WTC11 (cell line): ENCODE data around the gene KCNT1. TPM values are rescaled to one million over a fixed set of nuclear protein-coding genes. Genes with fewer than 3 reads are reported as not detected.

Experiments used
- ATAC-seq: fragments of 200-7000 bp; cut with Tn5 transposase; 2 replicates; pipeline ENCODE4 v1.10.0; 2021; ENCODE audit warnings: mild to moderate bottlenecking, moderate library complexity
- CTCF ChIA-PET: fragments of 300-600 bp; sonication (Branson Sonifier 250); formaldehyde crosslinking; loops from one replicate; lab custom pipeline; 2021; ENCODE audit warnings: antibody characterized with exemption; lab: Charles Lee
- POLR2A ChIA-PET: fragments of 350-600 bp; sonication (Branson Sonifier 250); formaldehyde crosslinking; loops from one replicate; lab custom pipeline; 2021; ENCODE audit warnings: antibody characterized with exemption; lab: Charles Lee
- DNase-seq: peaks from one replicate; pipeline ENCODE4 v3.0.0; 2021; ENCODE audit warnings: low spot score
- H3K27ac Mint-ChIP-seq: 2 replicates; pipeline ENCODE4 v1.8.0; 2021; ENCODE audit warnings: mixed read lengths
- H3K27me3 Mint-ChIP-seq: 2 replicates; pipeline ENCODE4 v1.8.0; 2021; ENCODE audit warnings: low read depth, mild to moderate bottlenecking, moderate library complexity, mixed read lengths
- H3K36me3 Mint-ChIP-seq: 2 replicates; pipeline ENCODE4 v1.8.0; 2021; ENCODE audit warnings: mixed read lengths
- H3K4me1 Mint-ChIP-seq: 2 replicates; pipeline ENCODE4 v1.8.0; 2022; ENCODE audit warnings: mixed read lengths
- H3K4me3 Mint-ChIP-seq: 2 replicates; pipeline ENCODE4 v1.8.0; 2021; ENCODE audit warnings: mild to moderate bottlenecking, moderate library complexity, mixed read lengths
- H3K9me3 Mint-ChIP-seq: 2 replicates; pipeline ENCODE4 v1.8.0; 2021; ENCODE audit warnings: mixed read lengths
- ELF4 ChIP-seq: sonication (generic); formaldehyde crosslinking; IDR thresholded peaks from 2 replicates; pipeline ENCODE4 v1.8.1; 2022; ENCODE audit warnings: low read depth, mild to moderate bottlenecking, moderate library complexity, missing genetic modification reagents
- FOXP1 ChIP-seq: sonication (generic); formaldehyde crosslinking; IDR thresholded peaks from 2 replicates; pipeline ENCODE4 v1.8.0; 2022; ENCODE audit warnings: missing genetic modification reagents, mild to moderate bottlenecking, moderate library complexity, borderline replicate concordance
- JAZF1 ChIP-seq: fragments of 250-450 bp; sonication (Bioruptor Pico); IDR thresholded peaks from 2 replicates; pipeline ENCODE4 v1.9.0; 2021; ENCODE audit warnings: moderate library complexity, mild to moderate bottlenecking, inconsistent platforms
- KAT7 ChIP-seq: sonication (generic); formaldehyde crosslinking; IDR thresholded peaks from 2 replicates; pipeline ENCODE4 v1.8.1; 2023; ENCODE audit warnings: missing genetic modification reagents, mild to moderate bottlenecking, borderline replicate concordance
- NR1H2 ChIP-seq: sonication (generic); formaldehyde crosslinking; IDR thresholded peaks from 2 replicates; pipeline ENCODE4 v1.9.0; 2021; ENCODE audit warnings: mild to moderate bottlenecking, moderate library complexity, missing genetic modification reagents
- SP1 ChIP-seq: sonication (generic); formaldehyde crosslinking; conservative IDR thresholded peaks from 2 replicates; pipeline ENCODE4 v1.8.1; 2022; ENCODE audit warnings: missing genetic modification reagents
- ZNF121 ChIP-seq: sonication (generic); formaldehyde crosslinking; IDR thresholded peaks from 2 replicates; pipeline ENCODE4 v1.8.0; 2023; ENCODE audit warnings: missing genetic modification reagents
- ZNF317 ChIP-seq: sonication (generic); formaldehyde crosslinking; IDR thresholded peaks from 2 replicates; pipeline ENCODE4 v1.8.1; 2023; ENCODE audit warnings: low read depth, mild to moderate bottlenecking, moderate library complexity, missing genetic modification reagents, borderline replicate concordance
- total RNA-seq: library from RNA; stranded (reverse); gene quantifications from 3 replicates; pipeline ENCODE4 v1.2.3, GENCODE V29; 2021
- TF ChIP-seq, protein P1 (sequence below): sonication (generic); formaldehyde crosslinking; IDR thresholded peaks from 2 replicates; pipeline ENCODE4 v1.8.0; 2022; ENCODE audit warnings: mild to moderate bottlenecking, missing genetic modification reagents
- TF ChIP-seq, protein P2 (sequence below): sonication (generic); formaldehyde crosslinking; IDR thresholded peaks from 2 replicates; pipeline ENCODE4 v1.8.0; 2023; ENCODE audit warnings: missing genetic modification reagents, mild to moderate bottlenecking, borderline replicate concordance
- TF ChIP-seq, protein P3 (sequence below): fragments of 250-450 bp; sonication (Bioruptor Pico); IDR thresholded peaks from 2 replicates; pipeline ENCODE4 v1.9.0; 2021; ENCODE audit warnings: mild to moderate bottlenecking, borderline replicate concordance
- TF ChIP-seq, protein P4 (sequence below): sonication (generic); formaldehyde crosslinking; IDR thresholded peaks from 2 replicates; pipeline ENCODE4 v1.8.1; 2022; ENCODE audit warnings: mild to moderate bottlenecking, missing genetic modification reagents, moderate library complexity, borderline replicate concordance
- TF ChIP-seq, protein P5 (sequence below): fragments of 250-450 bp; sonication (Bioruptor Pico); conservative IDR thresholded peaks from 2 replicates; pipeline ENCODE4 v1.9.0; 2021; ENCODE audit warnings: mild to moderate bottlenecking
- TF ChIP-seq, protein P6 (sequence below): sonication (generic); formaldehyde crosslinking; IDR thresholded peaks from 2 replicates; pipeline ENCODE4 v1.8.1; 2023; ENCODE audit warnings: mild to moderate bottlenecking, missing genetic modification reagents
- TF ChIP-seq, protein P7 (sequence below): sonication (generic); formaldehyde crosslinking; conservative IDR thresholded peaks from 2 replicates; pipeline ENCODE4 v1.8.1; 2022; ENCODE audit warnings: mild to moderate bottlenecking, missing genetic modification reagents

The KCNT1 gene
- total RNA-seq, 1 experiment from 2014 or later, result 0.13 TPM

DNA sequence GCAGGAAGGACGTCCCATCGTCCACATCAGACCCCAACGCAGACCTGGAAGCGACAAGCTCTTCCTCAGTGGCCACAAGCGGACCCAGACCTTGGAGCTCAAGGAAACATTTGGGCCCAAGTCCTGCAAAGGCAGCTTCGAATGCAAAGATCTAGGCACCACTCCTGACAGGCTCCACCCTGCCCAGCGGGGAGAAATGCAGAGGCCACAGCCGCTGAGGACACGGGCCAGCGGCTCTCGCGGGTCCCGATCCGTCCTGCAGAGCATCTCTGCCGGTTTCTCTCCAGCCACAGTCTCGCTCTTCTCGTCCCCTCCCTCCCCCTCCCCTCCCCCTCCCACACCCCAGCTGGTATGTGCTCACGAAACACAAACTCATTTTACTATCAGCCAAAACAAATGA lies 7.6 kb upstream of the KCNT1 start:
- Mint-ChIP-seq H3K9me3 (no peaks in the 10 kb centered on the region), H3K36me3 (no peaks in the 10 kb centered on the region), H3K27me3 (no peaks in the 10 kb centered on the region)
- POLR2A ChIA-PET, result no interaction called here
- CTCF ChIA-PET, result interaction anchor here (1.1 to 1.7 kb wide), 3 partner anchors 9 to 91 kb away, joined by 4 to 6 read pairs (median 5); no protein-coding TSS in a partner anchor
- TF ChIP-seq ELF4 (CRISPR knock-in tag) (no peak), ZNF317 (CRISPR knock-in tag) (no peak), ZNF121 (CRISPR knock-in tag) (no peak), KAT7 (no peak), FOXP1 (CRISPR knock-in tag) (no peak), NR1H2 (CRISPR knock-in tag) (no peak), SP1 (CRISPR knock-in tag) (no peak), JAZF1 (CRISPR knock-in tag) (no peak)
- TF ChIP-seq, protein P1, sequence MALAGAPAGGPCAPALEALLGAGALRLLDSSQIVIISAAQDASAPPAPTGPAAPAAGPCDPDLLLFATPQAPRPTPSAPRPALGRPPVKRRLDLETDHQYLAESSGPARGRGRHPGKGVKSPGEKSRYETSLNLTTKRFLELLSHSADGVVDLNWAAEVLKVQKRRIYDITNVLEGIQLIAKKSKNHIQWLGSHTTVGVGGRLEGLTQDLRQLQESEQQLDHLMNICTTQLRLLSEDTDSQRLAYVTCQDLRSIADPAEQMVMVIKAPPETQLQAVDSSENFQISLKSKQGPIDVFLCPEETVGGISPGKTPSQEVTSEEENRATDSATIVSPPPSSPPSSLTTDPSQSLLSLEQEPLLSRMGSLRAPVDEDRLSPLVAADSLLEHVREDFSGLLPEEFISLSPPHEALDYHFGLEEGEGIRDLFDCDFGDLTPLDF (CRISPR knock-in tag), result no peak
- TF ChIP-seq, protein P2, sequence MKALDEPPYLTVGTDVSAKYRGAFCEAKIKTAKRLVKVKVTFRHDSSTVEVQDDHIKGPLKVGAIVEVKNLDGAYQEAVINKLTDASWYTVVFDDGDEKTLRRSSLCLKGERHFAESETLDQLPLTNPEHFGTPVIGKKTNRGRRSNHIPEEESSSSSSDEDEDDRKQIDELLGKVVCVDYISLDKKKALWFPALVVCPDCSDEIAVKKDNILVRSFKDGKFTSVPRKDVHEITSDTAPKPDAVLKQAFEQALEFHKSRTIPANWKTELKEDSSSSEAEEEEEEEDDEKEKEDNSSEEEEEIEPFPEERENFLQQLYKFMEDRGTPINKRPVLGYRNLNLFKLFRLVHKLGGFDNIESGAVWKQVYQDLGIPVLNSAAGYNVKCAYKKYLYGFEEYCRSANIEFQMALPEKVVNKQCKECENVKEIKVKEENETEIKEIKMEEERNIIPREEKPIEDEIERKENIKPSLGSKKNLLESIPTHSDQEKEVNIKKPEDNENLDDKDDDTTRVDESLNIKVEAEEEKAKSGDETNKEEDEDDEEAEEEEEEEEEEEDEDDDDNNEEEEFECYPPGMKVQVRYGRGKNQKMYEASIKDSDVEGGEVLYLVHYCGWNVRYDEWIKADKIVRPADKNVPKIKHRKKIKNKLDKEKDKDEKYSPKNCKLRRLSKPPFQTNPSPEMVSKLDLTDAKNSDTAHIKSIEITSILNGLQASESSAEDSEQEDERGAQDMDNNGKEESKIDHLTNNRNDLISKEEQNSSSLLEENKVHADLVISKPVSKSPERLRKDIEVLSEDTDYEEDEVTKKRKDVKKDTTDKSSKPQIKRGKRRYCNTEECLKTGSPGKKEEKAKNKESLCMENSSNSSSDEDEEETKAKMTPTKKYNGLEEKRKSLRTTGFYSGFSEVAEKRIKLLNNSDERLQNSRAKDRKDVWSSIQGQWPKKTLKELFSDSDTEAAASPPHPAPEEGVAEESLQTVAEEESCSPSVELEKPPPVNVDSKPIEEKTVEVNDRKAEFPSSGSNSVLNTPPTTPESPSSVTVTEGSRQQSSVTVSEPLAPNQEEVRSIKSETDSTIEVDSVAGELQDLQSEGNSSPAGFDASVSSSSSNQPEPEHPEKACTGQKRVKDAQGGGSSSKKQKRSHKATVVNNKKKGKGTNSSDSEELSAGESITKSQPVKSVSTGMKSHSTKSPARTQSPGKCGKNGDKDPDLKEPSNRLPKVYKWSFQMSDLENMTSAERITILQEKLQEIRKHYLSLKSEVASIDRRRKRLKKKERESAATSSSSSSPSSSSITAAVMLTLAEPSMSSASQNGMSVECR (CRISPR knock-in tag), result no peak
- TF ChIP-seq, protein P3, sequence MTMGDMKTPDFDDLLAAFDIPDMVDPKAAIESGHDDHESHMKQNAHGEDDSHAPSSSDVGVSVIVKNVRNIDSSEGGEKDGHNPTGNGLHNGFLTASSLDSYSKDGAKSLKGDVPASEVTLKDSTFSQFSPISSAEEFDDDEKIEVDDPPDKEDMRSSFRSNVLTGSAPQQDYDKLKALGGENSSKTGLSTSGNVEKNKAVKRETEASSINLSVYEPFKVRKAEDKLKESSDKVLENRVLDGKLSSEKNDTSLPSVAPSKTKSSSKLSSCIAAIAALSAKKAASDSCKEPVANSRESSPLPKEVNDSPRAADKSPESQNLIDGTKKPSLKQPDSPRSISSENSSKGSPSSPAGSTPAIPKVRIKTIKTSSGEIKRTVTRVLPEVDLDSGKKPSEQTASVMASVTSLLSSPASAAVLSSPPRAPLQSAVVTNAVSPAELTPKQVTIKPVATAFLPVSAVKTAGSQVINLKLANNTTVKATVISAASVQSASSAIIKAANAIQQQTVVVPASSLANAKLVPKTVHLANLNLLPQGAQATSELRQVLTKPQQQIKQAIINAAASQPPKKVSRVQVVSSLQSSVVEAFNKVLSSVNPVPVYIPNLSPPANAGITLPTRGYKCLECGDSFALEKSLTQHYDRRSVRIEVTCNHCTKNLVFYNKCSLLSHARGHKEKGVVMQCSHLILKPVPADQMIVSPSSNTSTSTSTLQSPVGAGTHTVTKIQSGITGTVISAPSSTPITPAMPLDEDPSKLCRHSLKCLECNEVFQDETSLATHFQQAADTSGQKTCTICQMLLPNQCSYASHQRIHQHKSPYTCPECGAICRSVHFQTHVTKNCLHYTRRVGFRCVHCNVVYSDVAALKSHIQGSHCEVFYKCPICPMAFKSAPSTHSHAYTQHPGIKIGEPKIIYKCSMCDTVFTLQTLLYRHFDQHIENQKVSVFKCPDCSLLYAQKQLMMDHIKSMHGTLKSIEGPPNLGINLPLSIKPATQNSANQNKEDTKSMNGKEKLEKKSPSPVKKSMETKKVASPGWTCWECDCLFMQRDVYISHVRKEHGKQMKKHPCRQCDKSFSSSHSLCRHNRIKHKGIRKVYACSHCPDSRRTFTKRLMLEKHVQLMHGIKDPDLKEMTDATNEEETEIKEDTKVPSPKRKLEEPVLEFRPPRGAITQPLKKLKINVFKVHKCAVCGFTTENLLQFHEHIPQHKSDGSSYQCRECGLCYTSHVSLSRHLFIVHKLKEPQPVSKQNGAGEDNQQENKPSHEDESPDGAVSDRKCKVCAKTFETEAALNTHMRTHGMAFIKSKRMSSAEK (CRISPR knock-in tag), result no peak
- TF ChIP-seq, protein P4, sequence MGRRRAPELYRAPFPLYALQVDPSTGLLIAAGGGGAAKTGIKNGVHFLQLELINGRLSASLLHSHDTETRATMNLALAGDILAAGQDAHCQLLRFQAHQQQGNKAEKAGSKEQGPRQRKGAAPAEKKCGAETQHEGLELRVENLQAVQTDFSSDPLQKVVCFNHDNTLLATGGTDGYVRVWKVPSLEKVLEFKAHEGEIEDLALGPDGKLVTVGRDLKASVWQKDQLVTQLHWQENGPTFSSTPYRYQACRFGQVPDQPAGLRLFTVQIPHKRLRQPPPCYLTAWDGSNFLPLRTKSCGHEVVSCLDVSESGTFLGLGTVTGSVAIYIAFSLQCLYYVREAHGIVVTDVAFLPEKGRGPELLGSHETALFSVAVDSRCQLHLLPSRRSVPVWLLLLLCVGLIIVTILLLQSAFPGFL (CRISPR knock-in tag), result no peak
- TF ChIP-seq, protein P5, sequence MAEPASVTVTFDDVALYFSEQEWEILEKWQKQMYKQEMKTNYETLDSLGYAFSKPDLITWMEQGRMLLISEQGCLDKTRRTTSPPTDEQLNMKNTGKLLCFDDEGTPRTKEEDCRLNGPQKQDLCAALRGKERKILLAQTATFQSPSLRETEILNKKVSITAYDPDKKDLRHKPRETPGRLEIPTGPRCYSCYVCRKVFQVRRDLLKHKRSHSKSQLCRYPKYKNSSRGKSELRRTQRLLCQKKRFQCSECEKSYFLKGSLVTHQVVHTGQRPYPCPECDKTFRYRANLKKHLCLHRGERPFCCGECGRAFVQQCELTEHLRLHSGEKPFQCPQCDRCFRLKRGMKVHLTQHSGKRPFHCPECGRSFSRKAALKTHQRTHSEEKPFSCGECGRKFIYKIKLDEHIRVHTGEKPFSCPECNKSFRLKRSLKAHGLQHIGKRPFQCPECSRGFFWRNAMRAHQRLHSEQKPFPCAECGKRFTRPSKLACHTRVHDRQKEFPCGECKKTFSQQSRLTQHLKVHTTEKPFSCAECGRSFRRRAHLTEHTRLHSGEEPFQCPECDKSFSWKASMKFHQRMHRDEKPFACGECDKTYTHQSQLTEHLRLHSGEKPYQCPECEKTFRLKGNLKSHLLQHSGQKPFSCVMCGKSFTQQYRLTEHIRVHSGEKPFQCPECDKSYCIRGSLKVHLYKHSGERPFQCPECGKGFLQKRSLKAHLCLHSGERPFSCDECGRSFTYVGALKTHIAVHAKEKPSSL (CRISPR knock-in tag), result no peak
- TF ChIP-seq, protein P6, sequence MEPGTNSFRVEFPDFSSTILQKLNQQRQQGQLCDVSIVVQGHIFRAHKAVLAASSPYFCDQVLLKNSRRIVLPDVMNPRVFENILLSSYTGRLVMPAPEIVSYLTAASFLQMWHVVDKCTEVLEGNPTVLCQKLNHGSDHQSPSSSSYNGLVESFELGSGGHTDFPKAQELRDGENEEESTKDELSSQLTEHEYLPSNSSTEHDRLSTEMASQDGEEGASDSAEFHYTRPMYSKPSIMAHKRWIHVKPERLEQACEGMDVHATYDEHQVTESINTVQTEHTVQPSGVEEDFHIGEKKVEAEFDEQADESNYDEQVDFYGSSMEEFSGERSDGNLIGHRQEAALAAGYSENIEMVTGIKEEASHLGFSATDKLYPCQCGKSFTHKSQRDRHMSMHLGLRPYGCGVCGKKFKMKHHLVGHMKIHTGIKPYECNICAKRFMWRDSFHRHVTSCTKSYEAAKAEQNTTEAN (CRISPR knock-in tag), result no peak
- TF ChIP-seq, protein P7, sequence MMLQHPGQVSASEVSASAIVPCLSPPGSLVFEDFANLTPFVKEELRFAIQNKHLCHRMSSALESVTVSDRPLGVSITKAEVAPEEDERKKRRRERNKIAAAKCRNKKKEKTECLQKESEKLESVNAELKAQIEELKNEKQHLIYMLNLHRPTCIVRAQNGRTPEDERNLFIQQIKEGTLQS (CRISPR knock-in tag), result no peak
- TF ChIP-seq, all 79 proteins: peak for 0
- no peak overlapping the region for H3K27ac Mint-ChIP-seq
- H3K4me1 Mint-ChIP-seq, result no peaks in the 10 kb centered on the region
- no peak overlapping the region for H3K4me3 Mint-ChIP-seq
- DNase-seq, result no peak
- no peak for ATAC-seq
